Colonic mucosa (tissue), 4 donors: ENCODE results near the gene PIK3R1. TPM values are rescaled to one million over a fixed set of nuclear protein-coding genes. Genes with fewer than 3 reads are reported as not detected.

Experiments
- DNase-seq: peaks from one replicate; pipeline ENCODE4 v3.0.0-alpha.2; 2020
- H3K27ac ChIP-seq: fragments of 200-600 bp; one replicate; pipeline ENCODE4 v1.8.0; 2021
- H3K27me3 ChIP-seq: fragments of 200-600 bp; one replicate; pipeline ENCODE4 v1.8.0; 2021
- H3K36me3 ChIP-seq: fragments of 200-600 bp; one replicate; pipeline ENCODE4 v1.8.0; 2021
- H3K4me1 ChIP-seq: fragments of 200-600 bp; one replicate; pipeline ENCODE4 v1.8.0; 2021; ENCODE audit warnings: mild to moderate bottlenecking
- H3K4me3 ChIP-seq: fragments of 200-600 bp; one replicate; pipeline ENCODE4 v1.8.0; 2021
- H3K9ac ChIP-seq, 2 donors: one replicate each; pipeline ENCODE4 v1.7.0; 2013; ENCODE audit warnings: control low read depth in 2 of 2, low read depth in 2 of 2, low read length in 2 of 2
- H3K9me3 ChIP-seq: fragments of 200-600 bp; one replicate; pipeline ENCODE4 v1.8.0; 2021
- CTCF ChIP-seq: fragments of 200-600 bp; IDR thresholded peaks from one replicate; pipeline ENCODE4 v1.8.0; 2022; ENCODE audit warnings: antibody characterized with exemption, mild to moderate bottlenecking
- intact Hi-C: fragments of 100-400 bp; cut with DNase I; formaldehyde crosslinking; loops from one replicate; pipeline ENCODE4 v1.14.1; 2022
- total RNA-seq, 2 donors: library from RNA; stranded (reverse); fragmentation: NEBNext Ultra II Directional in 1 of 2; extraction: Animal tissue kit (Norgen Biotek cat#: 25700) in 1 of 2; gene quantifications; one replicate each; pipeline ENCODE4 v1.2.1, GENCODE V29; 2021
- donor health status: healthy.
- donor health status: DM: no; HTN: no; CAD: no.
- donor health status: DM: no; HTN: no; CAD: no.

PIK3R1 gene
- total RNA-seq, 2 donors from 2014 or later: 42.9 to 58.1 TPM

GRCh38 chr5:68173007-68173406 is 42.5 kb upstream of the PIK3R1 start:
- no peaks in the 10 kb centered on the region for H3K4me1 ChIP-seq
- TF ChIP-seq CTCF: no peak
- no peaks in the 10 kb centered on the region for H3K27me3 ChIP-seq
- intact Hi-C loops: no loop called here
- no peaks in the 10 kb centered on the region for H3K36me3 ChIP-seq
- no peak overlapping the region for H3K4me3 ChIP-seq
- H3K27ac ChIP-seq: no peak overlapping the region
- no peaks in the 10 kb centered on the region for H3K9me3 ChIP-seq
- DNase-seq: no peak
- no peak overlapping the region for H3K9ac ChIP-seq

GRCh38 chr5:68176253-68176652 is 39.3 kb upstream of the PIK3R1 start:
- TF ChIP-seq CTCF: no peak
- Histone ChIP-seq H3K9ac (no peak overlapping the region), H3K36me3 (no peaks in the 10 kb centered on the region), H3K27me3 (no peaks in the 10 kb centered on the region), H3K4me3 (no peak overlapping the region), H3K4me1 (no peaks in the 10 kb centered on the region), H3K27ac (no peak overlapping the region), H3K9me3 (no peaks in the 10 kb centered on the region)
- intact Hi-C loops: no loop called here
- no peak for DNase-seq

GRCh38 chr5:68176802-68177479 is 38.6 kb upstream of the PIK3R1 start:
- no peaks in the 10 kb centered on the region for H3K9me3 ChIP-seq
- intact Hi-C loops: no loop called here
- H3K27me3 ChIP-seq: no peaks in the 10 kb centered on the region
- H3K27ac ChIP-seq: no peak overlapping the region
- no peak overlapping the region for H3K9ac ChIP-seq
- TF ChIP-seq CTCF: no peak
- H3K36me3 ChIP-seq: no peaks in the 10 kb centered on the region
- H3K4me3 ChIP-seq: no peak overlapping the region
- H3K4me1 ChIP-seq: no peaks in the 10 kb centered on the region
- no peak for DNase-seq

- H3K9ac ChIP-seq: no peak overlapping the region
- H3K9me3 ChIP-seq: no peaks in the 10 kb centered on the region
- H3K36me3 ChIP-seq: no peaks in the 10 kb centered on the region
- TF ChIP-seq CTCF: no peak
- H3K27me3 ChIP-seq: no peaks in the 10 kb centered on the region
- DNase-seq: no peak
- H3K27ac ChIP-seq: no peak overlapping the region
- intact Hi-C loops: no loop called here
- H3K4me3 ChIP-seq: no peak overlapping the region
- H3K4me1 ChIP-seq: no peaks in the 10 kb centered on the region
These were observed 37.9 kb upstream of the PIK3R1 start for GRCh38 chr5:68177676-68178075.

- no peaks in the 10 kb centered on the region for H3K27me3 ChIP-seq
These were observed 37.0 kb upstream of the PIK3R1 start for GRCh38 chr5:68178579-68178978.

More at GRCh38 chr5:68178579-68178978, 37.0 kb upstream of the PIK3R1 start:
- no peak for DNase-seq
- H3K9me3 ChIP-seq: no peaks in the 10 kb centered on the region
- no peak overlapping the region for H3K4me3 ChIP-seq
- no peak for TF ChIP-seq CTCF
- no peak overlapping the region for H3K9ac ChIP-seq
- H3K36me3 ChIP-seq: no peaks in the 10 kb centered on the region
- H3K27ac ChIP-seq: no peak overlapping the region
- intact Hi-C loops: no loop called here
- no peaks in the 10 kb centered on the region for H3K4me1 ChIP-seq
